ENCODE results near the gene CD9. TPM values are rescaled to one million over a fixed set of nuclear protein-coding genes. Genes with fewer than 3 reads are reported as not detected.

The CD9 gene
- total RNA-seq, 1 donor from 2014 or later, result 947 TPM

GRCh38 chr12:6216581-6216980, 16.4 kb downstream of the CD9 start:
- no peak for DNase-seq (ENCODE audit: low read depth in 2 of 2)

GRCh38 chr12:6218347-6218925, 18.2 kb downstream of the CD9 start:
- DNase-seq (ENCODE audit: low read depth in 2 of 2), result no peak

- DNase-seq (ENCODE audit: low read depth in 2 of 2), result no peak
Observed at GRCh38 chr12:6219980-6220379, 19.8 kb downstream of the CD9 start.

DNA sequence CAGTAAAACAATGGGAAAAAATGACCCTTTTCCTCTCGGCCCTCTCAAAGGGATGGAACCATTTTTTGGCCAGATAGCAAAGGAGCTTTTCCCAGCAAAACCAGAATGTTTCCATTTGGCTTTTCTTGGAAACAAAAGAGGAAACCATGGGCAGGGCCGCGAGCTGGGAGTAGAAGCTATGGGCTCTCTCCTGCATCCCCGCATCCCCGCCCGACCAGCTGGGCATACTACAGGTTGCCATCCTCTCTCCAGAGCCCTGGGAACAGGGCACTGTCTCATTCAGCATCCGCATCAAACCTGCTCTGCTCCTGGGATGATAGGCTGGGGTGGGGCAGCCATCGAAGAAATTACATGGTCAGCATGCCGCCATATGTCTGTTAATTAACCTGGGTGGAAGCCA, 20.9 kb downstream of the CD9 start:
- DNase-seq (ENCODE audit: low read depth in 2 of 2), result no peak

DNA sequence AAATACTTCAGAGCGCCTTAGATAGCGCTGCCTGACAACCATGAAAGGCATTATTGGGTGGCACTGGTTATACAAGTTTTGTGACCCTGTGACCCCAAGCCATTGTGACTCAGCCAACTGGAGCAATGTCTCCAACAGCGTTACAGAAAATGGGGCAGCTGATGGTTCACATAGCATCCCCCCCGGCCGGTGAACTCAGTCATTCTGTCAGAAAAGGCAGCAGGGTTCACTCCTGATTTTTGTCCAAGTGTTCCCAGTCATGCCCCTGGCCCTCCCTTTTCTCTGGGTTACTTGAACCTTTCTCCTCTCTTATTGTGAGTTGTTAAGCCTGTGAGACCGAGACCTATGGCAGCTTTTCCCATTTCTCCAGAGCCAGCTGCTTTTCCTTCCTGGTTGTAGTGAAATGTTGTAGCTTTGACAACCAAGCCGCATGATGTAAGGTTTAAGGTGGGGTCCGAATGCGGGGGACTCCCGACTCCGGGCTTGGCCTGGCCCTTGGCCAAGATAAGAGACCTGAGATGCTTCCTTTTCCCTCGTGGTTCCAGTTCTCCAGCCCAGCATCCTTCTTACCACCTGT, 22.0 kb downstream of the CD9 start:
- DNase-seq (ENCODE audit: low read depth in 2 of 2), result no peak

GRCh38 chr12:6223545-6223944, 23.3 kb downstream of the CD9 start:
- DNase-seq (ENCODE audit: low read depth in 2 of 2), result no peak

DNA sequence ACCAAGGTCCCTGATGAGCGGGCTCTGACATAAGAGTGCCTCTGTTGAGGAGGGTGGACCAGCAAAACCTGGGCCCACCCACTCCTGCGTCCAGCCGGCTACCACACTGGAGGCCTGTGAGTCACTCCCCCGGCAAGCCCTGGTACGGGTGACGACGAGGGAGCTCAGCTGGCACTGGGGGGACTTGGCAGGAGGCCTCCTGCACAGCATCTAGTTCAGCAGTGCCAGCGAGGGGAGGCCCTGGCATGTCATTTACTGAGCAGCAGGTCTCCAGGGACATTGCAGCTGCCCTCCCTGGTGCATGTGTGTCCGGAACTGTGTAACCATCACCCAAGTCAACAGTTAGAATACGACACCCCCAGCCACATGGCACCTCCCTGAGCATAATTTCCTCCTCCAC, 24.4 kb downstream of the CD9 start:
- peak in 1 of 2 donors; percentile 79 for DNase-seq (ENCODE audit: low read depth in 2 of 2)

GRCh38 chr12:6225630-6226001, 25.4 kb downstream of the CD9 start:
- DNase-seq (ENCODE audit: low read depth in 2 of 2), result no peak

- peak; percentile 64 to 65 for DNase-seq (ENCODE audit: low read depth in 2 of 2)
Observed at GRCh38 chr12:6226002-6226678, 25.9 kb downstream of the CD9 start.

DNA sequence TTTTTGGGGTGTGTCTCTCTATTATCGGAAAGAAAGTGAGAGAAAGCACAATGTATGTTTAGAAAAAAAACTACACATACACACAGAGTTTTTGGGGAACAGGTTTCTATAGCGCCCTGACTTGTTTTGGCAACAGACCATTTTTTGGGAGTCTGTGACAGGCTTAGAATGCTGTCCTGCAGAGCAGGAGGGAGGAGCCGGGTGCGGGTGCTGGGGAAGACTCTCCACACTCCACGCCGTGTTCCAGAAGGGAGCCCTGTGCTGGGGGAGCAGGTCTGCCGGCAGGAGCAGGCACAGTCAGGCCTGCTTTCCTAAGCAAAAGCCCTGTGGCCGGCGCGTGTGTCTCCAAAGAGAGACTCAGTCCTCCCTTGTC, 26.5 kb downstream of the CD9 start:
- DNase-seq (ENCODE audit: low read depth in 2 of 2), result no peak

DNA sequence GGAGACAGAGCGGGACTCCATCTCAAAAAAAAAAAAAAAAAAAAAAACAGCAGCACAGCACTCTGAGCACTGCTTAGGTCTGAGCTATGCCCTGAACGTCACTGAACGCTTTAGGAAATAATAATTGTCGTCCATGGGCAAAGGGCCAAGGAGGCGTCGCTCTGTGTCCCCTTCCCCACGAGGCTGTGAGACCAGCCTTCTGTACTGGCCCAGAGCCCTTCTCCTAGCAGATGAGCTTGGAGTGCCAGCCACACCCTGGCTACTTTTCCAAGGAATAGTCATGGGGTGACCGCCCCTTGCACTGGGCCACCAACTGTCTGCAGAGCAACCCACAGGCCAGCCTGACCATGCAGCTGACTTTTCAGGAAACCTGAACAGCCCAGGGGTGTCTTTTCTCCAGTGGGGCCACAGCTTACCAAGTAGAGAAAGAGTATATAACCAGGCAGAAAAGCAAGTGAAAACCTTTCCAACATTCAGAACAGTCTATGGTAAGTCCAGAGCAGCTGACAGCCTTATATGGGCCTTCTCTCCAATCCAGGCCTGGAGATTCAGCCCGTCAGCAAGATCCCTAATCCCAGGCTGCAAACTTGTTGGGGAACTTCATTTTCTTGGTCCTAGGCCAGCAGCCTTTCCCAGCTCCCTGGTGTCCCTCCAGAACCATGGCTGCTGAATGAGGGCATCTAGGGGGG, 28.5 kb downstream of the CD9 start:
- DNase-seq (ENCODE audit: low read depth in 2 of 2), result peak in 1 of 2 donors; percentile 43

- DNase-seq (ENCODE audit: low read depth in 2 of 2), result peak; percentile 76 to 83
Observed at GRCh38 chr12:6229224-6230218, 29.3 kb downstream of the CD9 start.

GRCh38 chr12:6230321-6231110, 30.3 kb downstream of the CD9 start:
- peak in 1 of 2 donors; percentile 49 for DNase-seq (ENCODE audit: low read depth in 2 of 2)

- DNase-seq (ENCODE audit: low read depth in 2 of 2), result no peak
Observed at GRCh38 chr12:6231359-6232268, 31.4 kb downstream of the CD9 start.

DNA sequence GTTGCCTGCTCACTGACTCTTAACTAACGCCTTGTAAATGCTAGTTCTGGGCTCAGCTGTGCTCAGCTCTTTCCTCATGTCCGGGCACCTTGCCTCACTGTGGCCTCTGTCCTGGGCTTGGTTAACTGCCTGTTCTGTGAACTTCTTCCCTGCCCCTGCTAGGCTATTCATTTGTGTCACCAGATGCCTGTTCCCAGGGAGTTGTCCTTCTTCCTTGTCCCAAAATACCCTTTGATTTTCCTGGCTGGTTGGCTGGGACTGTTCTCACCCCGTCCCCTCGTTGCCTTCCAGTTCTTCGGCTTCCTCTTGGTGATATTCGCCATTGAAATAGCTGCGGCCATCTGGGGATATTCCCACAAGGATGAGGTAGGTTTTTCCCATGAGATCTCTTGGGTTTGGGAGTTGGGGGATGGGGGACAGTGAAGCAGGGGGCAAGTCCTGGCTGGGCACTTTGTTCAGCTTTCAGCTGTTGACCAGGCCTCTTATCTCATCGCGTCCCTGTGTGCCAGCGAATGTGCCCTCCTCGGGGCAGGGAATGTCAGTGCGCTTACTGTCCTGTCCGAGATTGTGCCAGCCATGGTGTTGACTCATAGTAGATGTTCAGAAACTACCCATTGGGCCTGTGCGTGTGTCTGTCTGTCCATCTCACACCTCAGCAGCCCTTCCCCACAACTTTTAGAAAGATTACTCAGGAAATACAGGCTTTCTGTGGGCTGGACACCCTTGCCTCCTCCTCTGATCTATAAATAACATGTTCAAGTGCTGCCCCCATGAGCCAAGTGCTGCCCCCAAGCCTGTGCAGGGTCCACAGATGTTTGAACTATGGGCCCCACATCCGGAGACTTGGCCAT, 33.1 kb downstream of the CD9 start:
- DNase-seq (ENCODE audit: low read depth in 2 of 2), result peak in 1 of 2 donors; percentile 44

GRCh38 chr12:6234214-6234613, 34.0 kb downstream of the CD9 start:
- no peak for DNase-seq (ENCODE audit: low read depth in 2 of 2)

GRCh38 chr12:6234906-6235305, 34.7 kb downstream of the CD9 start:
- no peak for DNase-seq (ENCODE audit: low read depth in 2 of 2)

DNA sequence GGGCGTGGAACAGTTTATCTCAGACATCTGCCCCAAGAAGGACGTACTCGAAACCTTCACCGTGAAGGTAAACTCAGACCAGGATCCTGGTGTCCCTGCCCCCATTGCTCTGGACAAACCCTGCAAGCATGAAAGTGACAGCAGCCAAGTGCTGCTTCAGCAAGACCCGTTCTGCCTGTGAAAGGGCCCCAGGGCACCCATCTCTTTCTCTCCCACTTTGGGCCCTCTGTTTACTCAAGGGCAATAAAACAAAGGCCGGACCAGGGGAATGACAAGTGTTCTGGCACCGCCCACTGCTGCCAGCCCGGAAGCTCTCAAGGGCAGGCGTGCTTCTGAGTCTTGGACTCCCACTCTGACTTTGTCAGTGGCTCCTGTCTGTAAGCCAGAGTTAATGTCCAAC, 35.3 kb downstream of the CD9 start:
- peak in 1 of 2 donors; percentile 38 for DNase-seq (ENCODE audit: low read depth in 2 of 2)
